NCI-H2196 treated with DMSO at 0.1 percent for 48 hours (cell line): ENCODE measurements around the gene NDUFB1.

ENCODE experiments used
- DNase-seq: peaks from one replicate; lab custom pipeline; 2025; ENCODE audit not compliant: unreplicated experiment; lab: John Stamatoyannopoulos, UW

NDUFB1 gene

DNA sequence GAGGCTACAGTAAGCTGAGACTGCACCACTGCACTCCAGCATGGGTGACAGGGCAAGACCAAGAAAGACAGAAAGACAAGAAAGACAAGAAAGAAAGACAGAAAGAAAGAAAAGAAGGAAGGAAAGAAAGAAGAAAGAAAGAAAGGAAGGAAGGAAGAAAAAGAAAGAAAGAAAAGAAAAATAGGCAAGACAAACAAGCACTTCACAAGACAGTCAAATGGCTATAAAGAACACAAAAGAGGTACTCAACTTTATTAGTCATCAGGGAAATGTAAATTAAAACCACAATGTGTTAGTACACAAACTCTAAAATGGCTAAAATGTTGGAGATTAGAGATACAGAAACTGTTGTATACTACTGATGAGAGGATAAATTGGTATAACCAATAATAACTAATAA is 21.7 kb downstream of the NDUFB1 start:
- DNase-seq = no peak

DNA sequence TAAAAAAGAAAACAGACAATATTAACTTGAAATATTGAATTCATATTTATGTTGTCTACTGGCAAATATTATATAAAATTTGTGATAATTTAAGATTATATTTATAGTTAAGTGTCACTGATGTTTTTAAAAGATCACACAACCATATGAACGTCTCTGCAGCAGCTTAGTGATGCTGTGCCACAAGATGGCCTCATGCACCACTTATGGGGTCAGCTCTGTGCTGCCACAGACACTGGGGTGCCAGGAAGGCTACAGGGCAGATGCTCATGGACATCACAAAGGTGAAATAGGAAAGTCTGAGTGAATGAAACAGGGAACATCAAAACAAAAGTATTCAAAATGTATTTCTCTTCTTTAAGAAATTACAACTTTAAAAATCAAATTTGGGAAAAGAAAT is 28.2 kb downstream of the NDUFB1 start:
- DNase-seq = no peak

DNA sequence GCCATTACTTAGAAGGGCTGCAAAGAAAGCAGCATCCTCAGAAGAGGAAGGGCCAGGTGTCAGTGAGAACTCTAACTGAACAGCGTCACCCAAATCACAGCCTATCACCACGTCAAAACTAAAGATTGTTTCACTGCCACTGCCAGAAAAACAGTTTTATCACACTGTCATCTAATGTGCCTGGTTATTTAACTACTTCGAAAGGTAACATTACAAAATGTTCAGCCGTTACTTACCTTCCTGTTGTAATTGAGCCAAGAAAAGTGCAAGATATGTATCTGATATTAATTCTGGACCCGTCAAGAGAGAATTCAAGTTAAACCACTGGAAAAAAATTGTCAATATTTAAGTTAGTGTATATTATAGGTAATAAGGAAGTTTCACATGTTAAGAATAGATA is 33.0 kb downstream of the NDUFB1 start:
- DNase-seq = no peak

DNA sequence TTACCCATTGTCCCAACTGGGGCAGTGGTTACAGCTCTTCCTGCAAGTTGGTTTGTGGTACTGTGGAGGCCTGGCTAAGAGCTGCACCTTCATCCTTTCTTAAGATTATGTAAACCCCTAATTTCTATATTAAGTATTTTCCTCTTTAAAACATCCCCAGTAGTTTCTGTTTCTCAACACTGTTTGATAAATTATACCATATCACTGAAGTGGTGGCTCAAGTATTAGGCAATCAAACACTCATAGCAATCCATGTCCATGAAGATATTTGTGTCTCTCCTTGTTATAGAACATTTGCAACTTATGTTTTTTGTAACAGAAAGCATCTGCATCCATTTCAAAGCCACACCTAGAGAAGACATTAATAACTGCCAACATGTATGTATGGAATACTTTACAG is 47.0 kb downstream of the NDUFB1 start:
- DNase-seq = no peak
